ENCODE data around the gene NDEL1. TPM values are rescaled to one million over a fixed set of nuclear protein-coding genes. Genes with fewer than 3 reads are reported as not detected.

The NDEL1 gene
- total RNA-seq, 1 donor from 2014 or later = 30.5 TPM

DNA sequence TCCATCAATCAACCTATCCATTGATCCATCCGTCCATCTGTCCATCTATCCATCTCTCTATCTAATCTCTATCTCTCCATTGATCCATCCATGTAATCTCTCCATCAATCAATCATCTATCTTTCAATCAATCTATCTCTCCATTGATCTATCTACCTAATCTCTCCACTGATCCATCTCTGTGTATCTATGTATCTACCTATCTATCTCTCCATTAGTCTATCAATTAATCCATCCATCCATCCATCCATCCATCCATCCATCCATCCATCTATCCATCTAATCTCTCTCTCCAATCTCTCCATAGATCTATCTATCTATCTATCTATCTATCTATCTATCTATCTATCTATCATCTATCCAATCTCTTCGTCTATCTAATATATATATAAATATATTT, 34.6 kb upstream of the NDEL1 start:
- Mint-ChIP-seq H3K27ac (no peak overlapping the region), H3K36me3 (ENCODE audit: insufficient read depth) (no peaks in the 10 kb centered on the region), H3K4me1 (ENCODE audit: low read depth) (no peaks in the 10 kb centered on the region), H3K4me3 (ENCODE audit: low read depth) (no peak overlapping the region), H3K27me3 (peaks cover 27% of the 10 kb centered on the region), H3K9me3 (ENCODE audit: low read depth) (no peaks in the 10 kb centered on the region)
- TF ChIP-seq, protein P1, sequence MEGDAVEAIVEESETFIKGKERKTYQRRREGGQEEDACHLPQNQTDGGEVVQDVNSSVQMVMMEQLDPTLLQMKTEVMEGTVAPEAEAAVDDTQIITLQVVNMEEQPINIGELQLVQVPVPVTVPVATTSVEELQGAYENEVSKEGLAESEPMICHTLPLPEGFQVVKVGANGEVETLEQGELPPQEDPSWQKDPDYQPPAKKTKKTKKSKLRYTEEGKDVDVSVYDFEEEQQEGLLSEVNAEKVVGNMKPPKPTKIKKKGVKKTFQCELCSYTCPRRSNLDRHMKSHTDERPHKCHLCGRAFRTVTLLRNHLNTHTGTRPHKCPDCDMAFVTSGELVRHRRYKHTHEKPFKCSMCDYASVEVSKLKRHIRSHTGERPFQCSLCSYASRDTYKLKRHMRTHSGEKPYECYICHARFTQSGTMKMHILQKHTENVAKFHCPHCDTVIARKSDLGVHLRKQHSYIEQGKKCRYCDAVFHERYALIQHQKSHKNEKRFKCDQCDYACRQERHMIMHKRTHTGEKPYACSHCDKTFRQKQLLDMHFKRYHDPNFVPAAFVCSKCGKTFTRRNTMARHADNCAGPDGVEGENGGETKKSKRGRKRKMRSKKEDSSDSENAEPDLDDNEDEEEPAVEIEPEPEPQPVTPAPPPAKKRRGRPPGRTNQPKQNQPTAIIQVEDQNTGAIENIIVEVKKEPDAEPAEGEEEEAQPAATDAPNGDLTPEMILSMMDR (IDR thresholded peaks at IDR 0.05; ENCODE audit: unreplicated experiment) = no peak
- DNase-seq (ENCODE audit: low spot score, unreplicated experiment) = no peak

DNA sequence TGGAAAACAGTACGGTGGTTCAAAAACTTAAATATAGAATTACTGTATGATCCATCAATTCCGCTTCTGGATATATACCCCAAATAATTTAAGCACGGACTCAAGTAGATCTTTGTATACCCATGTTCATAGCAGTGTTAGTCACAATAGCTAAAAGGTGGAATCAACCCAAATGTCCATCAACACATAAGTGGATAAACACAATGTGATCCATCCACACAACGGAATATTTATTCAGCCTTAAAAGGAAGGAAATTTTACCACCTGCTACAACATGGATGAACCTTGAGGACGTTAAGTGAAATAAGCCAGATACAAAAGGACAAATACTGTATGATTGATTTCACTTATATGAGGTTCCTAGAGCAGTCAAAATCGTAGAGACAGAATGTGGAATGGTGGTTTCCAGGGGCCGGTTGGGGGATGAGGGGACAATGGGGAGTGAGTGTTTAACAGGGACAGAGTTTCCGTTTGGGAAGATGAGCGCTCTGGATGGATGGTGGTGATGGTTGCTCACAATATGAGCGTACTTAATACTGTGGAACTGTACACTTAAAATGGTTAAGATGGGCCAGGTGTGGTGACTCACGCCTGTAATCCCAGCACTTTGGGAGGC, 32.7 kb upstream of the NDEL1 start:
- no peak for DNase-seq (ENCODE audit: low spot score, unreplicated experiment)
- Mint-ChIP-seq H3K9me3 (ENCODE audit: low read depth) (no peaks in the 10 kb centered on the region), H3K27ac (no peak overlapping the region), H3K27me3 (peaks cover 10% of the 10 kb centered on the region), H3K4me1 (ENCODE audit: low read depth) (no peaks in the 10 kb centered on the region), H3K36me3 (ENCODE audit: insufficient read depth) (no peaks in the 10 kb centered on the region), H3K4me3 (ENCODE audit: low read depth) (no peak overlapping the region)
- TF ChIP-seq, protein P1 (IDR thresholded peaks at IDR 0.05; ENCODE audit: unreplicated experiment) = no peak

DNA sequence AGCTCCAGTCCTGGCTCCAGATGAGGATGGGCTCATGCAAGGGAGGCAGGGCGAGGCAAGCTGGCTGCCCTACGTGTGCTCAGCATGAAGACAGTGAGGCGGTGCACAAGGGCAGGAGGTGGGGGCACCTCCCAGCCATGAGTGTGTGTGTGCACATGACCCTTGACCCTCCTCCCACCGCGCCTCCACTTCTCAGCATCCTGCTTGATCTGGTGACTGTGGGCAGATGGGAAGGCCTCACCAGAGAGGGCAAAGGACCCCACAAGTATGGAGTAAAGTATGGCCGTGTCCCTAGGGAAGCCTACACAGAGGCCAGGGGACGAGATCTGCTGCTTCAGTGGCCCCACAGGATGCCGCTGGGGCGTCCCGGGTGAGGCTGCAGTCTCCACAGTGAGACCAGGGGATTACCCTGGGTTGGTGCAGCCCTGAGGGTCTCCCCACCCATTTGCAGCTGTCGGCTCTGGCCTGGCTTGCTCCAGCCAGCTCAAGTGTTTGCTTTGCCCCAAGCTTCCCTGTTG, 30.1 kb upstream of the NDEL1 start:
- Mint-ChIP-seq H3K36me3 (ENCODE audit: insufficient read depth) (no peaks in the 10 kb centered on the region), H3K4me3 (ENCODE audit: low read depth) (no peak overlapping the region), H3K27me3 (peaks cover 4% of the 10 kb centered on the region), H3K9me3 (ENCODE audit: low read depth) (no peaks in the 10 kb centered on the region), H3K4me1 (ENCODE audit: low read depth) (no peaks in the 10 kb centered on the region), H3K27ac (no peak overlapping the region)
- TF ChIP-seq, protein P1 (IDR thresholded peaks at IDR 0.05; ENCODE audit: unreplicated experiment) = no peak
- DNase-seq (ENCODE audit: low spot score, unreplicated experiment) = no peak

DNA sequence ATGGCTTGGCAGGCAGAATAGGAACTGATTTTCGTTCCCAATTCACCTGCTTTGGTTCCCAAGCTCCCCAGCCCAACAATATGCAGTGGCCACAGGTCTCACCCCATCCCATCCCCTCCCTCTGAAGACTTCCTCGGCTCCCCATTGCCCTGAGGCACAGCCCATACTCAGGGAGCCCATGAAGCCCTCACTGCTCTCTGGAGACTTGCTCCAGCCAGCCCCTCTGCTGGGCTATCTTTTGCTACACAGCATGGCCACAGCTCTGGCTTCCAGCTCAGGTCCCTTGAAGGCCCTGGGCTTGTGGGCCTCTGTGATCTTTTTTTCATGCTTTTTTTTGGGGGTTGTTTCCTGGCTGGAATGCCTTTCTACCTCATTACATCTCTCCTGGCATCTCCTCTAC, 29.5 kb upstream of the NDEL1 start:
- TF ChIP-seq, protein P1 (IDR thresholded peaks at IDR 0.05; ENCODE audit: unreplicated experiment) = no peak
- no peaks in the 10 kb centered on the region for H3K9me3 Mint-ChIP-seq (ENCODE audit: low read depth)
- H3K27ac Mint-ChIP-seq = no peak overlapping the region
- no peak overlapping the region for H3K4me3 Mint-ChIP-seq (ENCODE audit: low read depth)
- no peaks in the 10 kb centered on the region for H3K4me1 Mint-ChIP-seq (ENCODE audit: low read depth)
- H3K27me3 Mint-ChIP-seq = peaks cover under 1% of the 10 kb centered on the region
- no peaks in the 10 kb centered on the region for H3K36me3 Mint-ChIP-seq (ENCODE audit: insufficient read depth)
- no peak for DNase-seq (ENCODE audit: low spot score, unreplicated experiment)

DNA sequence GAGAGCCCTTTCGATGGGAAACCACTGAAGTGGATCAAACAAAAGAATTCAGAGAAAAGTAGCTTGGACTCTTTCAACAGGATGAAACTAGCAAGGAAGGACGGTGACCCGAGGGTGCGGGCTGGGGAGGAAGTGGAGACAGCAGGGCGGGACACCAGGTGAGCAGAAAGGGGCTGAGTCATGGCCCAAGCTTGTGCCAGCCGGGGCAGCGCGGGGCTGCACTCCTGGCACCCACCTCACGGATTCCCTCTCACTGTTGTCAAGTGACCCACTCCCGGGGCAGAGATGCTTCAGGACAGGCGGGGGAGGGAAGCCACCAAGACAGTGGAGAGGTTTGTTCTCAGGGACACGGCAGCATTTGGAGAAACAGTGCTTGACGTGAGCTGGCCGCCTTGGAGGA, 27.3 kb upstream of the NDEL1 start:
- H3K27ac Mint-ChIP-seq = no peak overlapping the region
- H3K27me3 Mint-ChIP-seq = peaks cover 8% of the 10 kb centered on the region
- DNase-seq (ENCODE audit: low spot score, unreplicated experiment) = no peak
- no peaks in the 10 kb centered on the region for H3K36me3 Mint-ChIP-seq (ENCODE audit: insufficient read depth)
- TF ChIP-seq, protein P1 (IDR thresholded peaks at IDR 0.05; ENCODE audit: unreplicated experiment) = no peak
- H3K9me3 Mint-ChIP-seq (ENCODE audit: low read depth) = no peaks in the 10 kb centered on the region
- no peaks in the 10 kb centered on the region for H3K4me1 Mint-ChIP-seq (ENCODE audit: low read depth)
- no peak overlapping the region for H3K4me3 Mint-ChIP-seq (ENCODE audit: low read depth)
